GM19193 (cell line): ENCODE measurements around the gene FKBP15.

Experiments used
- POLR2A ChIP-seq: IDR thresholded peaks from 4 replicates; pipeline ENCODE4 v1.6.1; 2011; ENCODE audit not compliant: insufficient read depth, insufficient read length; ENCODE audit errors: extremely low read depth

The FKBP15 gene

DNA sequence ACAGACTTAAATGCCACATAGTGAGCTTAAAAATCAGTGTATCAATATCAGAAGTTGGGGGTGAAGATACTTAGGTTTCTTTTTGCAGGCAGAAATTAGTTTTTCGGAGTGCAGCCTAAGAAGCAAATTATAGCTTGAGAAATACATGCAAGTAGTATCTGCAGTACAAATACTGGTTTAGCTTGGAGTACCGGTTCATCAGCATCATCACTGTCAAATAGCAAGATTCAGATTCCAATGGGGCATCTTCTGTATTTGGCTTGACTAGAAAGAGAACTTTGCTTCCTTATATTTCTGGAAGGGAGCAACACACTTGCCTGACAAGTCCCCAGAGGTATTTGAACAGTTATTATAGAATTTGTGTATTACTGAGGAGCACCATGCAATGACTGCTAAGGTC is 20.1 kb upstream of the FKBP15 start:
- TF ChIP-seq POLR2A: no peak

DNA sequence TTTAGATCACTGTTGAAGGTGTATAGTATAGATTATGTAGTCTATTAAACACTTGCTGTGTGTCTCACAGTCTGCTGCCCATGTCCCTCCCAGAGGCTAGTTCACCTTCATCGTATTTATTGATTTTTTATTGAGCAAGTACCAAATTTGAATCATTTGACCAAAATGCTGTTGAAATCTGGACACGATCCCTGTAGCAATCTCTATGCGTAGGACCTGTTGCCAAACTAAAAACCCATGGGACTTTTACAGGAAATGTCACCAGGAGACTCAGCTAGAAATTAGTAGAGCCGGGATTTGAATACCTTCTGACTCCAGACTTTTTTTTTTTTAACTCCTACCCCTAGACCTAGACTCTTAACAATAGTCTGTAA is 17.8 kb upstream of the FKBP15 start:
- TF ChIP-seq POLR2A: no peak

DNA sequence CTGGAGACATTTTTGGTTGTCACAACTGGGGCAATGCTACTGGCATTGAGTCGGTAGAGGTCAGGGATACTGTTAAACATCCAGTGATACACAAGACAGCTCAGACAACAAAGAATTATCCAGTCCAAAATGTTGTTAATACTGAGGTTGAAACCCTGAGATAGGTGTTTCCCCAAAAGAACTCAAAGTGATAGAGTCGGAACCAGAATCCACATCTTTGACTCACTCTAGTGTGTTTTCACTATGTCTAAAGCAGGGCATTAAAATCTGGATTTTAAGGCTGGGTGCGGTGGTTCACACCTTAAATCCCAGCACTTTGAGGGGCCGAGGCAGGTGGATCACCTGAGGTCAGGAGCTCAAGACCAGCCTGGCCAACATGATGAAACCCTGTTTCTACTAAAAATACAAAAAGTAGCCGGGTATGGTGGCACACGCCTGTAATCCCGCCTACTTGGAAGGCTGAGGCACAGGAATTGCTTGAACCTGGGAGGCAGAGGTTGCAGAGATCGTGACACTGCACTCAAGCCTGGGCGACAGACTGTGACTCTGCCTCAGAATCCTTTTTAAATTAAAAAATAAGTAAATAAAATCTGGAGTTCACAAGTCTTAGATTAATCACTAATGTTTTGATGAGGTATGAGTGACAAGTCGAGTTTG is 17.3 kb upstream of the FKBP15 start:
- no peak for TF ChIP-seq POLR2A

DNA sequence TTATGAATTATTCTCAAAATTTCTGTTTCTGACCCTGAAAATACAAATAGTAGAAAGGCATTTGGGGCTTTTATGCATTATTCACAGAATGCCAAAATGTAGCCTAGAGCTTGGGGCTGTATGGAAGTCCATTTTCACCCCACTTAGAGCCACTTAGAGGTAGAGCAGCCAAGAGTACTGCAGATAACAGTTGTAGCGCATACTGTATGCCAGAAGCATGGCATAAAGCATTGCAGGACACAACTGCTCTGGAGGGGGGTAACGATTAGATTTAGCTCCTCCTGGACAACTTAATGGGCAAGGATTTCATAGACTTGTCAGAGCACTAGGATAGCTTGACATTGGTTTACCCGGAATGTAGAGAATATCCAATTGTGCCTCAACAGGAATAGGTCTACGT is 15.9 kb upstream of the FKBP15 start:
- TF ChIP-seq POLR2A: no peak

DNA sequence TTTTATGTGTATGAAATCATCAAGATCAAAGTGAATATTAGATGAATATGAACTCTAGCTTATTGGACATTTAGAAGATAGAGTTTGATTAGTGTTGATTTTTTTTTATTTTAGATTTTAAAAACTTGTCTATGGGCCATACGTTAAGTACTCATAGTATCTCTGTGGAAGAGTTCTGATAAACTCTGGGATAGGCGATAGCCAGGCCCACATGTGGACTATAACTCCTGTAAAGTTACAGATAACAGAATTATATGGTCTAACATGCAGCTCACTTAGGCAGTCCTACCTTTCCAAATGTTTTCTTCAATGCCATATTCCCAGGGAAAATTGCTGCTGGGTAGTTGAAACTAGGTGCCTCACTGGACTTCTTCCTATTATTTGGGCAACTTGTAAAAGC is 10.6 kb upstream of the FKBP15 start:
- no peak for TF ChIP-seq POLR2A

DNA sequence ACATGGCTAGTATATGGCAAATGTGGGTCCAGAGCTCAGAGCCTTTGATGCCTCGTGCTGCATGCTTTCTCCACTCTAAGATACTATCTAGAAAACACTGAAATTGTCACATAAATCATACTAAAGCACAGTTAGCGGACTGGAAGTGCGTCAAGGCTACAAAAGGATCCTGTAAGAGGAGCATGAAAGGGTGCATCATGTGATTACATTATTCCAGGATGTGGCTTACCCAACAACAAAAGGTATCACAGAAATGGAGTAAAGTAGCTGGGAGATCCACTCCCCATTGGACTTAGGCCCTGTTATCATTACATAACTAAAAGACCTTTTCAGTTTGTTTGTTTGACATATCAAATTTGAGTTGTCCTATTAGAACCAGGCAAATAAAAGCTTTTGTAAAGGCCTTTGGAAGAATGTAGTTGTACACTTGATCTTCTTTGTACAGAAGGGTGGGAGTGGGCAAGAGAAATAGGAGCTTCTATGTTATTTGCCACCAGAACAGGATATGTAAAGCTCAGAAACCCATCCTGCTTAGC is 7.1 kb upstream of the FKBP15 start:
- TF ChIP-seq POLR2A: no peak

DNA sequence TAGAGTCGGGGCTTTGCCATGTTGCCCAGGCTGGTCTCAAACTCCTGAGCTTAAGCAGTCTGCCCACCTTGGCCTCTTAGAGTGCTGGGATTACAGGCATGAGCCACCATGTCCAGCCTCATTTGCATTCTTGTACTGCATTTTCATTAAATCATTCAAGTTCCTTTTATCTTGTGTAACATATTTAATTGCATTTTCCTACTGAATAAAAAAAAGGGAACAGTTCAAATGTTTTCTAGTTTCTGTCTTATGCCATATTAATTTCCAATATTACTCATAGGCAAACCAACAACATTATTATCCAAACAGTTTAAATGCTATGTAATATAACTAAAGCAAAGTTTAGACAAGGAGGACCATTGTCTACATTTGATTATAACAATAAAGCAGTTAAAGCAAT is 6.4 kb upstream of the FKBP15 start:
- TF ChIP-seq POLR2A: no peak

DNA sequence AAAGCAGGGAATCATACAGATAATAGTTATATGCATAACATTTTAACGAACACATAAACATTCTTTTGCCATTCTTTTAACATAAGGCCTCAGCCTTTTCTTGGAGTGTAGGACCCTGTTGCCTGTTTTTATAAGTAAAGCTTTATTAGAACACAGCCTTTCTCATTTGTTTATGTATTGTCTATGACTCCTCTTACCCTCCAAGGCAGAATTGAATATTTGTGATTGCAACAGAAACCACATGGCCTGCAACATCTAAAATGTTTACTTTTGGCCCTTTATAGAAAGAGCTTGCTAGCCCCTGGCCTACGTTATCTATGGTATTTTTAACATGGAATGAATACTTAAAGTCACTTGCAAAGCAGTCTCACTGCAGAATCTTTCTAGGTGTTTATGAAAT is 2.9 kb upstream of the FKBP15 start:
- TF ChIP-seq POLR2A: no peak

DNA sequence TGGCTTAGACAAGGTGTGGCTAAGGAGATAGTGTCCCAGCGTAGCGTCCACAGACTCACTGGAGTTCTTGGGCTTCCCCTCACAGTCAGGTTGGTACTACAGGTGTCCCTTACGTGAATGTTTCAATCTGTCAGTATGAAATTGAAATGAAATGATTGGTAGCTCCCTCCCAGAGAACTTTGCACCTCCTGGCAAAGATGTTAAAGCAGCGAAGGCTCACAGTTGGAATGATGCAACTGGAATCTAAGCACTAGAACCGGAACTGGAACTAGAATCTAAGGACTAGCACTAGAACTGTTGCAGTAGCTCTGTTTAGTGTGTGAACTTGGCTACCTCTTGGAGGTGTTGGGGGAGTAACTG is 1.4 kb upstream of the FKBP15 start:
- TF ChIP-seq POLR2A: no peak

DNA sequence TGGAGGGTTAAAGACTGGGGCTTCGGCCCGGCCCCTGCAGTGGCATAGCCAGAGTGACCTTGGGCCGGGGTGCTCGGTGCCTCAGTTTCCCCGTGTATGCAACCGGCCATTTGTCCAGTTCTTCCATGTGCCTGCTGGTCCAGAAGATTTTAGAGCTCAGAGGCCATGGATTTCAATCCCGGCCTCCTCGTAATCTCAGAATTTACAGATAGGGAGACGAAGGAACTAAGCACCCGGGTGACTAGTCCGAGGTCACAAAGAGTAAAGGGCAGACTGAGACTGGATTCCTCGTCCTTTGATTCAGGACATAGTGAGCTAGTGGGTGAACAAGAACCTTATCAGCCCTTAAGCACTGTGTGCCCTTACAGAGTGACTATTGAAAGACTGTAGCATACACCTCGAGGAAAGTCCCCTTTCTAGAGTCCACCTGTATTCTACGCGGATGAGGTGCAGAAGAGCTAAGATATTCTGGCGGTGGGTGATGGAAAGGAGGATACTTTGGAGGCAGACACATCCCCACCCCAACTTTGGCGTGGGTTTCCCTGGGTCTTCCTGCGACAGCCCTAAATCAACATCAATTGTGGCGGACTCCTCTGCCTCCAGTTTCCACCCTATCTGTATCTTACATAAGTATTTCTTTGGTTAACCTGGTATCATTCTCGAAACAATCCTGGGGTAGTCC is 864 bp upstream of the FKBP15 start:
- no peak for TF ChIP-seq POLR2A

DNA sequence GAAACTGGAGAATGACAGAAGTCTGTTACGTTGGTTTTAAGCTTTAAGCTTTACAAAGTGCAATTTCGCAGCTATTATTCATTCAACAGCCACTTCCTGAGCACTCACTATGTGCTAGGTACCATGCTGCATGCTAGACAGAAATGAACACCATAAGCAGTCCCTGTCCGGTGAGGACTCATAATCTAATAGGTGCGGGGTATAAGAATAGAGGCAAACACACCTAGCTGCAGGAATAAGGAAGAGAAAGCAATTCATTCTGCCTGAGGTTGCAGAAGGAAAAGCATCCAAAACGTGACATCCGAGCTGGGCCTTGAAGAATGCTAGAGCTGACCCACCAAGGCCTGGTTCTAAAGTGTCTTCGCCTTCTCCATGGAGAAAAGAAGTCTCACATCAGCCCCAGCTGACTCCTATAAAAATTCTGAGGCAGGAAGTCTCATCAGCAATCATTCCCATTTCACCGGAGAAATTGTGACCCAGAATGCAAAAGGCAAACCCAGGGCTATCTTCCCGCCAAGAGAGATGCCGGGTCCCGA is 542 bp downstream of the FKBP15 start:
- no peak for TF ChIP-seq POLR2A

DNA sequence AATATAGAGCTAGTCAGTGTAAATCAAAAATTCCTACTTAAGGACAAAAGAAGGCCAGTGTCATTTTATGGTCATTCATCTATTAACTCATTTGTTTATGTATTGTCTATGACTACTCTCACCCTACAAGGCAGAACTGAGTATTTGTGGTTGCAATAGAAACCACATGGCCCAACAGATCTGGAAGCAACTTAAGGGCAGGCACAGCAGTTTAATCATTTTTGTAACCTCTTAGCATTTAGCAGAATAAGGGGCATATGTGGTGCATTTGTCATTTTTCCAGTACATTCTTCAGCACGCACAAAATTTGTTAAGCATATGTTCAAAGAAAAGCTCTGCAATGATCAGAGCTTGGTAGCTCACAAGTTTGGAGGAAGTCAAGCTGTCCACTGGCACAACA is 1.1 kb downstream of the FKBP15 start:
- TF ChIP-seq POLR2A: no peak

DNA sequence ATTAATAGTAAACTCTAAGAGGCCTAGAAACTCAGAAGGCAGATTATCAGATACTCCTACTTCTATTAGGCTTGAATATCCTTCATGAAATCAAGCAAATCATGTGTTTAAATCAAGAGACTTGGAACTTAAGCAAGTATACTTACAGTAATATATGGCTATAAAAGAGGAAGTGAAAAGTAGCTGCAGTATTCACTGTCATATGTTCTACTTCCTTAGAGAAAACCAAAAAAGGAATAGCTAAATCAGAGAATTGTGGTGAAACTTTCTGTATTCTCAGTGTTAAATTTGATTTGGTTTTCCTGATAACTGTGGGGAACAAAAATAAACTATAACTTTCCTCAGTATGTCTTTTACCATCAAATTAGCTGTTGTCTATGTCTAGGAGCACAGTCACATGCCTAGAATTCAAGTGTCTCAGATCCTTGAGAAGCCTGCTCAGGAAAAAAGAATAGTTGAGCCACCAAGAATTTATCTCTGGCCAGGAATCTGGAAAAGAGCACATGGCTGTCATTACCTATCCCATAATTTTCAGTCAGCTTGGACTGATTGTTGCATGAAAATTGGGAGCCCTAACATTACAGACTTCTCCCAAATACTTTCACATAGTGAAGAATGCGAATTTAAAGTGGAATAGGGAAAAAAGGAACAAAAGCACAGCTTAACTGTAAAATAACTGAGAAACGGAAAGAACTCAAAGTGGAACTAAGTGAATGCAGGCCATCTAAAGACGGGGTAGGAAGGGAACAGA is 1.7 kb downstream of the FKBP15 start:
- TF ChIP-seq POLR2A: no peak

DNA sequence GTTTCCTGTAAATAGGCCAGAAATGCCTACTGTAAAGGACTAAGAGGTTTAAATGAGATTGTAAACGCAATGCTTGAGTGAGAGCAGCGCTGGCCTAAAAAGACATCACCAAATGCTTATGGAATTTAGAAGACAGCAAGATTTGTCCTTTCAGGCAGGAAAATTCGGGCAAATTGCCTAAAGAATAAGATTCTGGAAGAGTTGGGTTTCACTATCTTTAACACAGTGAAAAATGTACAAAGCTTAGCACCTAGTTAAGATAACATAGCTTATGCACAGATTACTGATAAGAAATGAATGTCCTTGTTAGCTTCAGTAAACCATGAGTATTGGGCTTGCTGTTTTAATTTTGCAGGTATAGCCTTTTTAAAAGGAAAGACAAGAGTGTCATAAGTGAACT is 4.7 kb downstream of the FKBP15 start:
- no peak for TF ChIP-seq POLR2A

DNA sequence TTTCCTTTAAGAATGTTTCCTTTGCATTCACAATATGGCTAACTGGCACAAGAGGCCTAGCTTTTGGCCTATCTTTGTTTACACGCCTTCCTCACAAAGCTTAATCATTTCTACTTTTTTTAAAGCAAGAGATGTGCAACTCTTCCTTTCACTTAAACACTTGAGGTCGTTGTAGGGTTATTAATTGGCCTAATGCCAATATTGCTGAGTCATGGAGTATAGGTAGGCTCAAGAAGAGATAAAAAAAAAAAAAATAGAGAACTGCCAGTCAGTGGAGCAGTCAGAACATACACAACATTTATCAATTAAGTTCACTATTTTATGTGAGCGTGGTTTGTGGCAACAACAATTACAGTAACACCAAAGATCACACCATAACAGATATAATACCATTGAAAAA is 5.9 kb downstream of the FKBP15 start:
- no peak for TF ChIP-seq POLR2A

DNA sequence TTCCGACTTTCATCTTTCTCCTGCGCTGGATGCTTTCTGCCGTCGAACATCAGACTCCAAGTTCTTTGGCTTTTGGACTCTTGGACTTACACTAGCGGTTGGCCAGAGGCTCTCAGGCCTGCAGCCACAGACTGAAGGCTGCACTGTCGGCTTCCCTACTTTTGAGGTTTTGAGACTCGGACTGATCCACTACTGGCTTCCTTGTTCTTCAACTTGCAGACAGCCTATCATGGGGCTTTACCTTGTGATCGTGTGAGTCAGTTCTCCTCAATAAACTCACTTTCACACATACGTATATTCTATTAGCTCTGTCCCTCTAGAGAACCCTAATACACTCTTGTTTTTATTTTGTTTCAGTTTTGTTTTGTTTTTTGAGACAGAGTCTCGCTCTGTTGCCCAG is 10.3 kb downstream of the FKBP15 start:
- TF ChIP-seq POLR2A: no peak
